Measurements from ENCODE around the gene FARP1. TPM values are rescaled to one million over a fixed set of nuclear protein-coding genes. Genes with fewer than 3 reads are reported as not detected.

FARP1 gene
- total RNA-seq, 4 donors from 2014 or later = 21.2 to 56.5 (median 35.1) TPM

- Histone ChIP-seq H3K9me3 (no peaks in the 10 kb centered on the region), H3K4me3 (no peak overlapping the region), H3K4me1 (peaks cover 8 to 14% (median 10%) of the 10 kb centered on the region in 4 donors), H3K27ac (replicated peaks in 1 of 4) (no peak overlapping the region), H3K36me3 (peaks cover 0 to 58% (median 35%) of the 10 kb centered on the region in 4 donors), H3K27me3 (no peaks in the 10 kb centered on the region)
- 81% methylated on average over 18 of the region's 27 CpGs for WGBS
- no peak for DNase-seq (ENCODE audit: extremely low spot score)
- intact Hi-C loops (cut with DNase I) = no loop called here
- TF ChIP-seq CTCF (IDR thresholded peaks at IDR 0.05) (no peak), POLR2A (IDR thresholded peaks at IDR 0.05; ENCODE audit: low read depth) (no peak), POLR2AphosphoS5 (IDR thresholded peaks at IDR 0.05) (no peak), EP300 (IDR thresholded peaks at IDR 0.05) (no peak)
Observed at GRCh38 chr13:98442391-98443230, 299.7 kb downstream of the FARP1 start.

GRCh38 chr13:98443329-98443728 is 300.4 kb downstream of the FARP1 start:
- Histone ChIP-seq H3K9me3 (no peaks in the 10 kb centered on the region), H3K4me3 (no peak overlapping the region), H3K27me3 (no peaks in the 10 kb centered on the region), H3K4me1 (peaks cover 8 to 19% (median 14%) of the 10 kb centered on the region in 4 donors), H3K27ac (replicated peaks in 1 of 4) (no peak overlapping the region), H3K36me3 (peaks cover 0 to 58% (median 41%) of the 10 kb centered on the region in 4 donors)
- intact Hi-C loops (cut with DNase I) = no loop called here
- TF ChIP-seq CTCF (IDR thresholded peaks at IDR 0.05) (no peak), POLR2AphosphoS5 (IDR thresholded peaks at IDR 0.05) (no peak), POLR2A (IDR thresholded peaks at IDR 0.05; ENCODE audit: low read depth) (no peak), EP300 (IDR thresholded peaks at IDR 0.05) (no peak)
- DNase-seq (ENCODE audit: extremely low spot score) = no peak
- WGBS = 78% methylated on average over 10 of the region's 11 CpGs

GRCh38 chr13:98443800-98444325 is 301.0 kb downstream of the FARP1 start:
- WGBS = 84% methylated on average over 18 of the region's 21 CpGs
- Histone ChIP-seq H3K27me3 (no peaks in the 10 kb centered on the region), H3K9me3 (no peaks in the 10 kb centered on the region), H3K36me3 (peaks cover 0 to 57% (median 43%) of the 10 kb centered on the region in 4 donors), H3K4me3 (no peak overlapping the region), H3K4me1 (peaks cover 10 to 24% (median 18%) of the 10 kb centered on the region in 4 donors), H3K27ac (replicated peaks in 1 of 4) (no peak overlapping the region)
- TF ChIP-seq POLR2A (IDR thresholded peaks at IDR 0.05; ENCODE audit: low read depth) = no peak
- TF ChIP-seq EP300 (IDR thresholded peaks at IDR 0.05) = no peak
- no peak for TF ChIP-seq POLR2AphosphoS5 (IDR thresholded peaks at IDR 0.05)
- no peak for TF ChIP-seq CTCF (IDR thresholded peaks at IDR 0.05)
- intact Hi-C loops (cut with DNase I) = no loop called here
- no peak for DNase-seq (ENCODE audit: extremely low spot score)

- Histone ChIP-seq H3K27me3 (no peaks in the 10 kb centered on the region), H3K36me3 (peaks cover 0 to 57% (median 47%) of the 10 kb centered on the region in 4 donors), H3K4me3 (no peak overlapping the region), H3K27ac (replicated peaks in 1 of 4) (no peak overlapping the region), H3K9me3 (no peaks in the 10 kb centered on the region), H3K4me1 (peaks cover 11 to 29% (median 21%) of the 10 kb centered on the region in 4 donors)
- 99% methylated on average over 7 of the region's 16 CpGs for WGBS
- intact Hi-C loops (cut with DNase I) = no loop called here
- TF ChIP-seq CTCF (IDR thresholded peaks at IDR 0.05) (no peak), POLR2A (IDR thresholded peaks at IDR 0.05; ENCODE audit: low read depth) (no peak), POLR2AphosphoS5 (IDR thresholded peaks at IDR 0.05) (no peak), EP300 (IDR thresholded peaks at IDR 0.05) (no peak)
- DNase-seq (ENCODE audit: extremely low spot score) = no peak
Observed at GRCh38 chr13:98444381-98444780, 301.5 kb downstream of the FARP1 start.

Measured in esophagus muscularis mucosa (tissue), 4 donors.